8988T (cell line): ENCODE data around the gene STN1.

Source experiments
- DNase-seq: peaks from one replicate; pipeline ENCODE4 v3.0.0; 2011

The STN1 gene

GRCh38 chr10:103918053-103918846 lies at the start of gene STN1:
Gene STN1, minus strand, starts transcription at chr10:103918184. Its CDS starts 590 bp downstream, at chr10:103917594.
- peak; percentile 81 for DNase-seq

GRCh38 chr10:103967448-103968071 lies 49.6 kb upstream of the STN1 start:
- DNase-seq, result no peak

- peak; percentile 88 for DNase-seq
Observed at GRCh38 chr10:103966671-103967447, 48.9 kb upstream of the STN1 start, which contains the start of gene SLK. Gene SLK, plus strand, starts transcription at chr10:103967140. Its CDS starts 606 bp downstream, at chr10:103967746.

DNA sequence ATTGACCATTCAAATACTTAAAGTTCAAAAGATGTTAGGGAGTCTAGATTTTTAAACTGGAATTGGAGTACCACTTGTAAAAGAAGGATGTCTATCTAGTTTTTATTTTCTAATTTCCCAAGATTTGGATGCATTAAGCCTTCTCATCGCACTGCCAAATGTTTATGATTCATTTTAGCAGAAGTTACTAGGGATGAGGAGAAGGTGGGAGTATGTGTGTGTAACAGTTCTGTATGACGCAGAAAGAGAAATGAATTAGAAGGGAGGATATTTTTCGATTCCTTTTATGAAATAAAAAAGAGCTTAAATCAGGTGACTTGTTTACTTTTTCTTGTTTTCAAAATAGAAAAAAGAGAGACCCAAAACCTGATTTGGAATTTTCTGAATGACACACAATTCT lies 42.1 kb upstream of the STN1 start:
- no peak for DNase-seq

DNA sequence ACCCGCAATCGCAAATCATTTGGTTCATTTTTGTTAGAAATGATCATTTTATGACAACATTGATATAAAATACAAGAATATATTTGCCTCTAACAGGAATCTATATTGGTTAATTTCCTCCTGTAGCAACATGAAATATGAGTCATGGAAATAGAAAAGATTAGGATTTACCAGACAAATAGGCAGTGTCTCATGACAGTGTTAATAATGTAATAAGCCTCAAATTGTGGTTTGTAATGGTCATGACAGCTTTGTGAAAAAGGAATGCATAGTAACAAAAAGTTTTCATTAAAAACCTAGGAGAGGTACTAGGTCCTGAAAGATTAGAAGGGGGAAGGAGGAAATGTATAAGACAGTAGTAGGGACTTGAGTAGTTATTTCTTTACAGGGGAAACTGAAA lies 41.0 kb upstream of the STN1 start:
- DNase-seq, result no peak

DNA sequence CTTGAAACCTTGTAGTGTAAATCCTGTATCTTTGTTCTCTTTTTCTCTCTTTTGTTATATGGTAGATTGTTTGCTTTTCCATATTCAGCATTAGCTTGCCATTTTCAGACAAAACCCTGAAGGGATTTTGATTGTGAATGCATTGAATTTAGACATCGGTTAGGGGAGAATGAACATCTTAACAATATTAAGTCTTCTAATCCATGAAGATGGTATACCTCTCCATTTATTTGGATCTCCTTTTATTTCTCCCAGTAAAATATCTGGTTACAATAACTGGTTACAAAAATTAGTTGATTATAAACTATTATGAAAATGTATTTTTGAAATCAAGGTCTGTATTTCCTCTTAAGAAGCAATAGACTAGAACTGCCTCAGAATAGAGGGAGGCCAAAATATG lies 36.6 kb upstream of the STN1 start:
- no peak for DNase-seq

DNA sequence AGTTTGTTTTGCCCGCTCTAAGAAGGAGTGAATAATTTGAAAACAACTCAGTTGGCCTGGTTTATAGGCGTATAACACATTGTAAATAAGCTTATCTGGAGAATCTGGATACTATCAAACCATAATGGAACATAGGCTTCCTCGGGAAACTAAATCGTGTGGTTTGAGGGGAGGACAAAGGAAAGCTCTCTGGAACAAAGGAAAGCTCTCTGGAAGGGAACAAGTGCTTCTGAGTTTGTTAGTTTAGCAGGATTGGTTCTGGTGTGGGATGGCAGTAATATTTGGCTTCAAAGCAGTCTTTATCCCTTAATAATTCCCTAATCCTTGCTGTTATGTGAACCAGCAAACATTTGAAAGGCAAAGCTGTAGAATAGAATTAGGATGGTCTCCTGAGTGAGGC lies 34.0 kb upstream of the STN1 start:
- no peak for DNase-seq

- no peak for DNase-seq
Observed at GRCh38 chr10:103951183-103951582, 33.2 kb upstream of the STN1 start.

DNA sequence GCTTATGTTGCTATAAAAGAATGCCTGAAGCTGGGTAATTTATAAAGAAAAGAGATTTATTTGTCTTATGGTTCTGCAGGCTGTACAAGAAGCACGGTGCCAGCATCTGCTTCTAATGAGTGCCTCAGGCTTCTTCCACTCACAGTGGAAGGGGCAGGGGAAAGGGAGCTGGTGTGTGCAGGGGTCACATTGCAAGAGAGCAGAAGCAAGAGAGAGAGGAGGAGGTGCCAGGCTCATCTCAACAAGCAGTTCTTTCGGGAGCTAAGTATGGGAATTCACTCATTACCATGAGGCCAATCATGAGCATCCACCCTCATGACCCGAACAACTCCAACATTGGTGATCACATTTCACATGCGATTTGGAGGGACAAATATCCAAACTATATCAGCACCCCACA lies 31.7 kb upstream of the STN1 start:
- no peak for DNase-seq

DNA sequence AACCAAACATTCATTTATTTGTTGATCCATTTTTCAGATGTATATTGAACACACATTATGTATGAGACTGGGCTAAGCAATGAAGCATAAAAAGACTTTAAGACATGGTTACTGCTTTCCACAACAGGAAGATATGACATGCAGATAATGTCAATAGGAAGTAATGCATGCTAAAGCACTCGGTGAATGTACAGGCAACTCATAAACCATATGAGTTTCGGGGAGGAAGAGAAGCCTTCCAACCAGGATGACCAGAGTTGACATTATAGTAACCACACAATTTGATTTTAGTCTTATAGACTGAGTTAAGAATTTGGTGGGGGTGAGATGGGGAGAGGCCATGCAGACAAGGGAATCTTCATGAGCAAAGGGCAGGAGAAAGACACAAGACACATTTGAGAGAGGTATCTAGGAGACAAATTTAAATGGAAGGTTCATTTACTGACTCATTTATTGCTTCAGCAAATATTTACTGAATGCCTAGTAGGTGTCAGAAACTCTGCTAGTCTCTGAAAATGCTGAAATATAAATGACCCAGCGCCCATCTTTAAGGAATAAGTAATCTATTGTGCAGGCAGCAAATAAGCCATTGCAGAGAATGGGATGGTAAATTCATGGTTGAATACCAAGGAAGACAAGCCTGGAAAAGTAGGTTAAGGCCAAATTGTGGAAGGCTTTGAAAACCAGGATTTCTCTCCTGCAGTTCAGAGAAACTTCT lies 30.0 kb upstream of the STN1 start:
- no peak for DNase-seq

DNA sequence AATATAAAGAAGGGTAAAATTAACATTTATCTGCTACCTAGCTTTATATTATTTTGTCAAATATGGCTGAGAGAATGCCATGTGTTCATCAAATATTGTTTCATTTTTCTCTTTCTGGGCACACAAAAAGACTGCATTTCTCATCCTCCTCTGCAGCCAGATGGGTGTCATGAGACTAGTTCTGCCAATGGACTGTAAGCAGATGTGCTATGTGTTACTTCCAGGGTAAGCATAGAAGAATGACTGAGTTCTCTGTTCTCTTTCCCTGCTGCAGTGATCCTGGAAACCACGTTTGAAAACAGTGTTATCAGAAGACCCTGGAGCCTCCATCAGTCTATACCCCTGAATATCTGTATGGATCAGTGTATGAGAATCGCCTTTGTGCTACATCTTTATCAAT lies 24.9 kb upstream of the STN1 start:
- DNase-seq, result no peak

DNA sequence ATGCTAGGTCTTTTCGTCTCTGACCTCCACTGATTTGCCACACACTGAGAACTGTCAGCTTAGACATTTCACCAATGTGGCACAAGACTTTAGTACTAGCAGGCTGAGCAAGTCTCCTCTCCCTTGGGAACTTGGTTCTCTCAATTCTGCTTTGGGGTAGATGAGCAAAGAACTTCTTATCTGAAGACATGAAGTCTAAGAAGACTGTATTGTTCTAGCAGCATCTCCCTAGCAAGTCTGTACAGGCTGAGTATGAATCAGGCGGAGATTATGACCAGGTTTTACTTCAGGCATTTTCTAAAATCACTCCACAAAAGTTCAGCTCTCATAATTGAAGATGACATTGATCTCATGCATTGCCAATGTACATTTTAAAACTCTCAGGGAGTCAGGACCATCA lies 23.8 kb upstream of the STN1 start:
- no peak for DNase-seq

- no peak for DNase-seq
Observed at GRCh38 chr10:103939522-103939921, 21.5 kb upstream of the STN1 start.

DNA sequence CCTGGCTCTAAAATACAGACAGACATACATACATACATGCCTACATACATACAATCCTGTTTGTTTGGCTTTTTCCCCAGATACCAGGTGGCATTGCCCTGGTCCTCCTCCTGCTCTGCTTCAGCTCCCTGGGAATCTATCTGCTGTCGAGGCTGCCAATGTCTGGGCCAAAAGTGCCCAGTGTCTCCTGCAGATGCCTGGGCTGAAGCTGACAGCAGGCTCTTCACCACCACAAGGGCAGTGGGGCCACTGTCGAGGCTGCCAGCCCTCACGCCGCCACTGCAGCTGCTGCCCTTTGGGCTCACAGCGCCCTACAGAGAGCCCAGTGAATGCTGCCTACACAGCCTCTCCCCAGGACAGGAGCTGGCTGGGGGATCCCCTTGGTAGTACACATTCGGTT lies 18.0 kb upstream of the STN1 start:
- no peak for DNase-seq

DNA sequence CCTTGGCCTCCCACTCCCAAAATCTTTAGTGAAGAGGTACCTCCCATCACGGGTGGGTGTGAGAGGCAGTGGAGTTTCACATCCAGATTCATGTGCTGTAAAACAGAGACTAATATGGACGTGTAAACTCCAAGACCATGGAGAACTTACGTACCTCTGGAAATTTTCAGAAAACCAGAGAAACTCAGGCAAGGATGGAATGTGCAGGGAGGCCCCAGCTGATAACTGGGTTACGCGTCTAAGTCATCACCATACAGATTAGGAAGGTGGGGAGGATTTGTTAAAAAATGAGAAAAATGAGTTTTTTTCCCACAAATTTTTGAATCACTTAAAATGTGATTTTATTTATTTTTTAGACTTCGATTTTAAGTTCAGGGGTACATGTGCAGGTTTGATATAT lies 16.3 kb upstream of the STN1 start:
- DNase-seq, result no peak

- DNase-seq, result no peak
Observed at GRCh38 chr10:103933557-103934121, 15.7 kb upstream of the STN1 start.

GRCh38 chr10:103932971-103933370 lies 15.0 kb upstream of the STN1 start:
- no peak for DNase-seq

DNA sequence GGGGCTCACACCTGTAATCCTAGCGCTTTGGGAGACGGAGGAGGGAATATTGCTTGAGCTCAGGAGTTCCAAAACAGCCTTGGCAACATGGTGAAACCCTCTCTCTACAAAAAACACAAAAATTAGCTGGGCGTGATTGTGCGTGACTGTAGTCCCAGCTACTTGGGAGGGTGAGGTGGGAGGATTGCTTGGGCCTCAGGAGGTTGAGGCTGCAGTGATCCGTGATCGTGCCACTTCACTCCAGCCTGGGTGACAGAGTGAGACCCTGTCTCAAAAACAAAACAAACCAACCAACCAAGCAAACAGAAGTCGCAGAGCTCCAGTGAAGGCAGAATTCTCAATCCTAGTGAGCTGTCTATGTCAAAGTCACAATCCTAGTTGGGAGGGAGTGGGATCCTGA lies 14.3 kb upstream of the STN1 start:
- DNase-seq, result no peak

- no peak for DNase-seq
Observed at GRCh38 chr10:103931603-103932002, 13.6 kb upstream of the STN1 start.

- DNase-seq, result no peak
Observed at GRCh38 chr10:103930881-103931280, 12.9 kb upstream of the STN1 start.

DNA sequence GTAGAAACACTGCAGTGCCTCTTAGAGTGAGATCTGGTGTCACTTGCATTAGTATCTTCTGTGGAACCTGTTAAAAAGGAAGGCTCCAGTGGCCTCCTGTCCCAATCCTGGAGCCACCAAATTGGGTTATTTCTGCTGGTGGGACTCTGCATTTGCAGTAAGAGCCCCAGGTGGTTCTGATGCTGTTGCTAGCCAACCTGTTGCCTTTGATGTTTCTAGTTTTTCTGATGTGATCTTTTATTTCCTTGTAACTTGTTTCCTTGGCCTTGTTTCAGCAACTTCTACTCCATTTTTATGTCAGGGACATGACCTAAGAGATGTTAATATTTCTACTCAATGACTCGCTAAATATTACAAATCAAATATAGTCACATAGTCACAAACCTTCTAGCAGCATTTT lies 12.5 kb upstream of the STN1 start:
- no peak for DNase-seq

DNA sequence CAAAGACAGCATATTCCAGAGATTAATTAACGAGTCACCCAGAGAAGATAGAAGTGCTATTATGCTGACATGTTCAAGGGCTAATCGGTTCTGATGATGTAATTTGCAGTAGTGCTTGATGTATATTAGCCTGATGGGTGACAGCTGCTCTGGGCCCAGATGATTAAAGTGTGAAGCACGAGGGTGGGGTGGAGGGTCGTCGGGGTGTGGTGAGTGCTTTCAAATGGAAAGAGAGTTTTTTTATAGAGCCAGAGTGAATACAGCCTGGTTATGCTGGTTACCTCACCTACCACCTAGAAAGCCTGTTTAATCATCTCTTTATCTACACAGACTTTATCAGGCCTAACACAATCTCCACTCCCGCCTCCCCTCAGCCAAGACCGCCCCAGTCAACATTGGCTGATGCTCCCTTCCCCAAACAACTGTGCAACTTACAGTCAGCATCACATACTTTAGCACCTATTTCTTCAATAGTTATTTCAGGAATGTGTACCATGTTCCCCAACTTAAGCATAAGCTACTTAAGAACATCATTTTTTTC lies 11.5 kb upstream of the STN1 start:
- no peak for DNase-seq

DNA sequence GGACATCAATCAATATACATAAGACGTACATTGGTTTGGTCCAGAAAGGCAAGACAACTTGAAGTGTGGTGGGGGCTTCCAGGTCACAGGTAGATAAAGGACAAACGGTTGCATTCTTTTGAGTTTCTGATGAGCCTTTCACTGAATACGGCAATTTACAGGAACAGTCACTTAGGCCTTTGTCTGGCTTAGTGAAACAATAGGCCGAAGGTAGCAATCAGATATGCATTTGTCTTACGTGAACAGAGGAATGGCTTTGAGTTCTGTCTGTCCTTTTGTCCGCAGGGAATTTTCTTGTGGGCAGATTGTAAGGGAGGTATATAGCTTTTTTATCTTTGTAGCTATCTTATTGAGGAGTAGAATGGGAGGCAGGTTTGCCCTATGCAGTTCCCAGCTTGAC lies 10.8 kb upstream of the STN1 start:
- DNase-seq, result no peak
